Measurements from ENCODE around the gene MAML2.

DNA sequence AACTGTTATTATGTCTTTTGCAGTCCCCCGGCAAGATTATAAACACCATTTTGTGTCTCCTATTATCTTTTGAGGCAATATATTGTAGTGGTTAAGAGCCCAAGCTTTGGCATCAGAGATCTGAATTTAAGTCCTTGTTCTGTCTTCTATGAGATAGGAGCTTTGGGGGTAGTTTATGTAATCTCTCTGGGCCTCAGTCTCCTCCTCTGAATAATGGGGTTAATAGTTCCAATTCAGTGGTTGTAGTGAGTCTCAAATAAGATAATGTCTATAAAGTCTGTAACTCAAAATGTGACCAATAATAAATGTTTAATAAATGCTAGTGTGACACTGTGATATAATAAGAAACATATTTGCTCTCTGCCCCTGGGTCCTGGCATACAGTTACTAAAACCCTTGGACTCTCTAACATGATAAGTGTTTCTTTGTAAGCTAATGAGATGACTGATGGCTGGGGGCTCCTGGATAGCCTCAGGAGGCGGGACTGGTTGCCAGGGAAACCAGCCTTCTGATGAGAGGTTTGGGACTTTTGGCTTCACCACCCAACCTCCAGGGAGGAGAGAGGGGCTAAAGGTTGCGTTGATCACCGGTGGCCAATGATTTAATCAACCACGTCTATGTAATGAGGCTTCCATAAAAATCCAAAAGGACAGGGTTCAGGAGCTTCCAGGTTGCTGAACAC is 235.7 kb downstream of the MAML2 start:
- TF ChIP-seq, protein P1, sequence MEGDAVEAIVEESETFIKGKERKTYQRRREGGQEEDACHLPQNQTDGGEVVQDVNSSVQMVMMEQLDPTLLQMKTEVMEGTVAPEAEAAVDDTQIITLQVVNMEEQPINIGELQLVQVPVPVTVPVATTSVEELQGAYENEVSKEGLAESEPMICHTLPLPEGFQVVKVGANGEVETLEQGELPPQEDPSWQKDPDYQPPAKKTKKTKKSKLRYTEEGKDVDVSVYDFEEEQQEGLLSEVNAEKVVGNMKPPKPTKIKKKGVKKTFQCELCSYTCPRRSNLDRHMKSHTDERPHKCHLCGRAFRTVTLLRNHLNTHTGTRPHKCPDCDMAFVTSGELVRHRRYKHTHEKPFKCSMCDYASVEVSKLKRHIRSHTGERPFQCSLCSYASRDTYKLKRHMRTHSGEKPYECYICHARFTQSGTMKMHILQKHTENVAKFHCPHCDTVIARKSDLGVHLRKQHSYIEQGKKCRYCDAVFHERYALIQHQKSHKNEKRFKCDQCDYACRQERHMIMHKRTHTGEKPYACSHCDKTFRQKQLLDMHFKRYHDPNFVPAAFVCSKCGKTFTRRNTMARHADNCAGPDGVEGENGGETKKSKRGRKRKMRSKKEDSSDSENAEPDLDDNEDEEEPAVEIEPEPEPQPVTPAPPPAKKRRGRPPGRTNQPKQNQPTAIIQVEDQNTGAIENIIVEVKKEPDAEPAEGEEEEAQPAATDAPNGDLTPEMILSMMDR (IDR thresholded peaks at IDR 0.05) = no peak
- TF ChIP-seq POLR2A (IDR thresholded peaks at IDR 0.05) = no peak
